HepG2 (cell line): ENCODE data around the gene SREBF1. TPM values are rescaled to one million over a fixed set of nuclear protein-coding genes. Genes with fewer than 3 reads are reported as not detected.

ENCODE experiments used
- DNMT1 ChIP-seq: sonication (generic); formaldehyde crosslinking; IDR thresholded peaks from 2 replicates; pipeline ENCODE4 v1.5.1; 2020; ENCODE audit warnings: mild to moderate bottlenecking, missing genetic modification reagents
- EED ChIP-seq: sonication (generic); formaldehyde crosslinking; IDR thresholded peaks from 2 replicates; pipeline ENCODE4 v1.5.0; 2020; ENCODE audit warnings: mild to moderate bottlenecking, missing genetic modification reagents
- GABPB1 ChIP-seq: IDR thresholded peaks from 2 replicates; pipeline ENCODE4 v1.6.1; 2016; ENCODE audit warnings: mild to moderate bottlenecking, missing genetic modification reagents, moderate library complexity, missing compliant biosample characterization
- HNRNPH1 ChIP-seq: fragments of 200-400 bp; formaldehyde crosslinking; optimal IDR thresholded peaks from 2 replicates; pipeline ENCODE3; 2017; ENCODE audit warnings: mild to moderate bottlenecking, low read depth, low read length
- KAT7 ChIP-seq: IDR thresholded peaks from 2 replicates; pipeline ENCODE4 v1.6.1; 2018; ENCODE audit warnings: borderline replicate concordance, missing compliant biosample characterization
- MYC ChIP-seq: sonication (generic); formaldehyde crosslinking; IDR thresholded peaks from 2 replicates; pipeline ENCODE4 v1.9.0; 2021; ENCODE audit warnings: missing genetic modification reagents, borderline replicate concordance
- POLR2AphosphoS2 ChIP-seq: IDR thresholded peaks from 2 replicates; pipeline ENCODE4 v1.6.1; 2011; ENCODE audit warnings: low read depth, low read length, improper control_type of control experiment
- SIX1 ChIP-seq: sonication (generic); formaldehyde crosslinking; IDR thresholded peaks from 2 replicates; pipeline ENCODE4 v1.4.0; 2020; ENCODE audit warnings: missing genetic modification reagents, borderline replicate concordance
- TBX2 ChIP-seq: sonication (generic); formaldehyde crosslinking; IDR thresholded peaks from 2 replicates; pipeline ENCODE4 v1.5.0; 2020; ENCODE audit warnings: missing genetic modification reagents, mild to moderate bottlenecking, borderline replicate concordance
- ZBTB38 ChIP-seq: sonication (generic); formaldehyde crosslinking; IDR thresholded peaks from 2 replicates; pipeline ENCODE4 v1.5.1; 2020; ENCODE audit warnings: mild to moderate bottlenecking, missing genetic modification reagents
- ZNF12 ChIP-seq: sonication (generic); formaldehyde crosslinking; IDR thresholded peaks from 2 replicates; pipeline ENCODE4 v1.5.0; 2020; ENCODE audit warnings: missing genetic modification reagents
- ZNF230 ChIP-seq: sonication (generic); formaldehyde crosslinking; IDR thresholded peaks from 2 replicates; pipeline ENCODE4 v1.4.0; 2020; ENCODE audit warnings: mild to moderate bottlenecking, missing genetic modification reagents
- ZNF746 ChIP-seq: sonication (generic); formaldehyde crosslinking; IDR thresholded peaks from 2 replicates; pipeline ENCODE4 v1.8.0; 2022; ENCODE audit warnings: mild to moderate bottlenecking, missing genetic modification reagents
- ZNF761 ChIP-seq: sonication (generic); formaldehyde crosslinking; conservative IDR thresholded peaks from 2 replicates; pipeline ENCODE4 v1.4.0; 2020; ENCODE audit warnings: mild to moderate bottlenecking, missing genetic modification reagents
- ZNF775 ChIP-seq: sonication (generic); formaldehyde crosslinking; IDR thresholded peaks from 2 replicates; pipeline ENCODE4 v1.4.0; 2020; ENCODE audit warnings: missing genetic modification reagents, mild to moderate bottlenecking, moderate library complexity, borderline replicate concordance
- polyA plus RNA-seq, 8 experiments: library from polyadenylated mRNA; depleted of rRNA in 3 of 8; stranded (reverse) in 7 of 8; unstranded in 1 of 8; fragments of >200 nt; fragmentation: Illumina TruSeq in 4 of 8; extraction: Trizol in 4 of 8; gene quantifications; 2 replicates each; pipeline versions ENCODE4 v1.2.1 to v1.2.3, GENCODE V29; 2011 to 2016; ENCODE audit warnings: low read depth in 4 of 8, missing spikeins in 1 of 8, mixed read lengths in 1 of 8; ENCODE audit not compliant: insufficient read depth in 1 of 8
- total RNA-seq, 5 experiments: library from RNA; depleted of rRNA; stranded (reverse); fragments of >200 nt; fragmentation: Illumina TruSeq; extraction: Trizol; gene quantifications; 2 replicates each; pipeline ENCODE4 v1.2.3, GENCODE V29; 2016; ENCODE audit warnings: low read depth in 1 of 5
- TF ChIP-seq, protein P1 (sequence below): IDR thresholded peaks from 2 replicates; pipeline ENCODE4 v1.6.1; 2016; ENCODE audit warnings: mild to moderate bottlenecking
- TF ChIP-seq, protein P2 (sequence below): sonication (generic); formaldehyde crosslinking; IDR thresholded peaks from 2 replicates; pipeline ENCODE4 v1.4.0; 2020; ENCODE audit warnings: missing genetic modification reagents, borderline replicate concordance
- TF ChIP-seq, protein P3 (sequence below): sonication (generic); formaldehyde crosslinking; IDR thresholded peaks from 2 replicates; pipeline ENCODE4 v1.4.0; 2020; ENCODE audit warnings: mild to moderate bottlenecking, low read depth, missing genetic modification reagents
- TF ChIP-seq, protein P4 (sequence below): sonication (generic); formaldehyde crosslinking; IDR thresholded peaks from 2 replicates; pipeline ENCODE4 v1.4.0; 2020; ENCODE audit warnings: mild to moderate bottlenecking, low read depth, missing genetic modification reagents

The SREBF1 gene
- total and polyA plus RNA-seq, 2 of the 13 experiments (the other 11 are each of a cell fraction or from before 2014, with no cell fraction given), result 34.3 to 38.0 TPM

DNA sequence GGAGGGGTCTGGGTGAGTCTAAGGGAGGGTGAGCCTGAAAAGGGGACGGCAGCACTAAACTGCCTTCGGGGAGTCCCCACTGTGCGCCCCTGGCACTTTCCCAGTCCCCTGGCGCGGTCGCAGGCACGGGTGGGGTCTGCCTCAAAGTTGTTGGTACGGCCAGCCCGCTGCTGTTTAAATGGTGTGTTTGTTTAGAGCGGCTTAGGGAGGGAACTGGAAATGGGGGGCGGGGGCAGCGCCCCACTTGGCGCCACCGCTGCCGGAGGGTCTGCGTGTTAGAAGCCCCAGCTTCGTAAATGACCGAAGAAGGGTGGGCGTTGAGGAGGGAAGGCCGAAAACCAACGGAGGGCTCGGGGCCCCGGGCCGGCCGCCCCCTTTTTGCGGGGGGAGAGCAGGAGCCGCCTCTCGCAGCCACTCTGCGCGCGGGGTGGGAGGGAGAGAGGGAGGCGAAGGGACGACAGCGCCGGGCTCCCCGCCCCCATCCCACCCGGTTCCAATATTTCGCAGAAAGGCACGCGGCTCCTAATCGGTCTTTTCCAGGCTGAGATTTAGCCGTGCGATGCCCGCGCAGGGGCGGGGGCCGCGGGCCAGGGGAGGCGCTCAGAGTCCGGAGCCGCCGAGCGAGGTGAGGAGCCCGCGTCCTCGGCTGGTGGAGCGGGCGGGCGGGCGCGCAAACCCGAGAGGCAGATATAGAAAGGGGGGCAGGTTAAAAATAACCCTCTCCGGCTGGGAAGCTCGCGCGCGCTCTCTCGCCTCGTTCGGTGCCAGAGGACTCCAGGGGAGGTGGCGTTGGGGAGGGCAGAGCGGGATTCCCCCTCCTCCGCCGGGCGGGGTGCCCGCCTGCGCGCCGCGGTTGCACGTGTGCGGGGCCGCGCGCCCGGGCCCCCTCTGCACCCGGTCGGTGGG is 54.9 kb downstream of the SREBF1 start (continued):
- TF ChIP-seq, protein P1, sequence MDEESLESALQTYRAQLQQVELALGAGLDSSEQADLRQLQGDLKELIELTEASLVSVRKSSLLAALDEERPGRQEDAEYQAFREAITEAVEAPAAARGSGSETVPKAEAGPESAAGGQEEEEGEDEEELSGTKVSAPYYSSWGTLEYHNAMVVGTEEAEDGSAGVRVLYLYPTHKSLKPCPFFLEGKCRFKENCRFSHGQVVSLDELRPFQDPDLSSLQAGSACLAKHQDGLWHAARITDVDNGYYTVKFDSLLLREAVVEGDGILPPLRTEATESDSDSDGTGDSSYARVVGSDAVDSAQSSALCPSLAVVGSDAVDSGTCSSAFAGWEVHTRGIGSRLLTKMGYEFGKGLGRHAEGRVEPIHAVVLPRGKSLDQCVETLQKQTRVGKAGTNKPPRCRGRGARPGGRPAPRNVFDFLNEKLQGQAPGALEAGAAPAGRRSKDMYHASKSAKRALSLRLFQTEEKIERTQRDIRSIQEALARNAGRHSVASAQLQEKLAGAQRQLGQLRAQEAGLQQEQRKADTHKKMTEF (CRISPR knock-in tag), result 0 out of 2 replicates have a peak, but pooled peaks have one; percentile 10
- TF ChIP-seq ZBTB38, result no peak
- no peak for TF ChIP-seq KAT7 (CRISPR knock-in tag)
- TF ChIP-seq DNMT1 (CRISPR knock-in tag), result no peak
- TF ChIP-seq POLR2AphosphoS2, result no peak
- no peak for TF ChIP-seq SIX1 (CRISPR knock-in tag)
- no peak for TF ChIP-seq ZNF230 (CRISPR knock-in tag)
- peak; percentile 45; the same call in 1 of the 2 replicates for TF ChIP-seq TBX2 (CRISPR knock-in tag)
- TF ChIP-seq MYC (CRISPR knock-in tag), result 0 out of 2 replicates have a peak, but pooled peaks have one; percentile 23
- peak; percentile 20; the same call in 1 of the 2 replicates for TF ChIP-seq GABPB1 (CRISPR knock-in tag)
- TF ChIP-seq ZNF746 (CRISPR knock-in tag), result 0 out of 2 replicates have a peak, but pooled peaks have one; percentile 15
- no peak for TF ChIP-seq ZNF775 (CRISPR knock-in tag)
- no peak for TF ChIP-seq HNRNPH1
- TF ChIP-seq EED (CRISPR knock-in tag), result peak; percentile 68; the same call in 1 of the 2 replicates
- TF ChIP-seq, protein P2, sequence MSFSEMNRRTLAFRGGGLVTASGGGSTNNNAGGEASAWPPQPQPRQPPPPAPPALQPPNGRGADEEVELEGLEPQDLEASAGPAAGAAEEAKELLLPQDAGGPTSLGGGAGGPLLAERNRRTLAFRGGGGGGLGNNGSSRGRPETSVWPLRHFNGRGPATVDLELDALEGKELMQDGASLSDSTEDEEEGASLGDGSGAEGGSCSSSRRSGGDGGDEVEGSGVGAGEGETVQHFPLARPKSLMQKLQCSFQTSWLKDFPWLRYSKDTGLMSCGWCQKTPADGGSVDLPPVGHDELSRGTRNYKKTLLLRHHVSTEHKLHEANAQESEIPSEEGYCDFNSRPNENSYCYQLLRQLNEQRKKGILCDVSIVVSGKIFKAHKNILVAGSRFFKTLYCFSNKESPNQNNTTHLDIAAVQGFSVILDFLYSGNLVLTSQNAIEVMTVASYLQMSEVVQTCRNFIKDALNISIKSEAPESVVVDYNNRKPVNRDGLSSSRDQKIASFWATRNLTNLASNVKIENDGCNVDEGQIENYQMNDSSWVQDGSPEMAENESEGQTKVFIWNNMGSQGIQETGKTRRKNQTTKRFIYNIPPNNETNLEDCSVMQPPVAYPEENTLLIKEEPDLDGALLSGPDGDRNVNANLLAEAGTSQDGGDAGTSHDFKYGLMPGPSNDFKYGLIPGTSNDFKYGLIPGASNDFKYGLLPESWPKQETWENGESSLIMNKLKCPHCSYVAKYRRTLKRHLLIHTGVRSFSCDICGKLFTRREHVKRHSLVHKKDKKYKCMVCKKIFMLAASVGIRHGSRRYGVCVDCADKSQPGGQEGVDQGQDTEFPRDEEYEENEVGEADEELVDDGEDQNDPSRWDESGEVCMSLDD (CRISPR knock-in tag), result 0 out of 2 replicates have a peak, but pooled peaks have one; percentile 46
- no peak for TF ChIP-seq ZNF12 (CRISPR knock-in tag)
- TF ChIP-seq, protein P3, sequence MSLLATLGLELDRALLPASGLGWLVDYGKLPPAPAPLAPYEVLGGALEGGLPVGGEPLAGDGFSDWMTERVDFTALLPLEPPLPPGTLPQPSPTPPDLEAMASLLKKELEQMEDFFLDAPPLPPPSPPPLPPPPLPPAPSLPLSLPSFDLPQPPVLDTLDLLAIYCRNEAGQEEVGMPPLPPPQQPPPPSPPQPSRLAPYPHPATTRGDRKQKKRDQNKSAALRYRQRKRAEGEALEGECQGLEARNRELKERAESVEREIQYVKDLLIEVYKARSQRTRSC (CRISPR knock-in tag), result no peak
- TF ChIP-seq, protein P4, sequence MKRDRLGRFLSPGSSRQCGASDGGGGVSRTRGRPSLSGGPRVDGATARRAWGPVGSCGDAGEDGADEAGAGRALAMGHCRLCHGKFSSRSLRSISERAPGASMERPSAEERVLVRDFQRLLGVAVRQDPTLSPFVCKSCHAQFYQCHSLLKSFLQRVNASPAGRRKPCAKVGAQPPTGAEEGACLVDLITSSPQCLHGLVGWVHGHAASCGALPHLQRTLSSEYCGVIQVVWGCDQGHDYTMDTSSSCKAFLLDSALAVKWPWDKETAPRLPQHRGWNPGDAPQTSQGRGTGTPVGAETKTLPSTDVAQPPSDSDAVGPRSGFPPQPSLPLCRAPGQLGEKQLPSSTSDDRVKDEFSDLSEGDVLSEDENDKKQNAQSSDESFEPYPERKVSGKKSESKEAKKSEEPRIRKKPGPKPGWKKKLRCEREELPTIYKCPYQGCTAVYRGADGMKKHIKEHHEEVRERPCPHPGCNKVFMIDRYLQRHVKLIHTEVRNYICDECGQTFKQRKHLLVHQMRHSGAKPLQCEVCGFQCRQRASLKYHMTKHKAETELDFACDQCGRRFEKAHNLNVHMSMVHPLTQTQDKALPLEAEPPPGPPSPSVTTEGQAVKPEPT (CRISPR knock-in tag), result no peak
- no peak for TF ChIP-seq ZNF761 (CRISPR knock-in tag)
